Measurements from ENCODE around the gene NEK6.

NEK6 gene

GRCh38 chr9:124261736-124262648 lies 4.2 kb downstream of the NEK6 start:
- DNase-seq (ENCODE audit: low spot score), result no peak

- DNase-seq (ENCODE audit: low spot score), result no peak
These were observed 4.9 kb downstream of the NEK6 start for GRCh38 chr9:124262649-124262972.

- no peak for DNase-seq (ENCODE audit: low spot score)
These were observed 5.5 kb downstream of the NEK6 start for GRCh38 chr9:124263213-124263612.

GRCh38 chr9:124263800-124264426 lies 6.2 kb downstream of the NEK6 start:
- no peak for DNase-seq (ENCODE audit: low spot score)

- no peak for DNase-seq (ENCODE audit: low spot score)
These were observed 7.1 kb downstream of the NEK6 start for GRCh38 chr9:124264823-124265233.

- DNase-seq (ENCODE audit: low spot score), result no peak
These were observed 7.8 kb downstream of the NEK6 start for GRCh38 chr9:124265551-124265950.

GRCh38 chr9:124266139-124266825 lies 8.5 kb downstream of the NEK6 start:
- DNase-seq (ENCODE audit: low spot score), result no peak

- DNase-seq (ENCODE audit: low spot score), result no peak
These were observed 9.1 kb downstream of the NEK6 start for GRCh38 chr9:124266826-124267201.

GRCh38 chr9:124267271-124267807 lies 9.6 kb downstream of the NEK6 start:
- no peak for DNase-seq (ENCODE audit: low spot score)

GRCh38 chr9:124268248-124268647 lies 10.5 kb downstream of the NEK6 start:
- DNase-seq (ENCODE audit: low spot score), result no peak

- no peak for DNase-seq (ENCODE audit: low spot score)
These were observed 10.9 kb downstream of the NEK6 start for GRCh38 chr9:124268661-124269060.

- DNase-seq (ENCODE audit: low spot score), result no peak
These were observed 11.8 kb downstream of the NEK6 start for GRCh38 chr9:124269556-124269955.

- no peak for DNase-seq (ENCODE audit: low spot score)
These were observed 13.0 kb downstream of the NEK6 start for GRCh38 chr9:124270504-124271335.

GRCh38 chr9:124271660-124272059 lies 13.9 kb downstream of the NEK6 start:
- no peak for DNase-seq (ENCODE audit: low spot score)

- no peak for DNase-seq (ENCODE audit: low spot score)
These were observed 14.4 kb downstream of the NEK6 start for GRCh38 chr9:124272118-124272517.

GRCh38 chr9:124272979-124273378 lies 15.2 kb downstream of the NEK6 start:
- DNase-seq (ENCODE audit: low spot score), result no peak

GRCh38 chr9:124273427-124274160 lies 15.8 kb downstream of the NEK6 start:
- no peak for DNase-seq (ENCODE audit: low spot score)

- DNase-seq (ENCODE audit: low spot score), result no peak
These were observed 16.5 kb downstream of the NEK6 start for GRCh38 chr9:124274226-124274625.

- DNase-seq (ENCODE audit: low spot score), result no peak
These were observed 17.0 kb downstream of the NEK6 start for GRCh38 chr9:124274738-124275137.

GRCh38 chr9:124277420-124277819 lies 19.7 kb downstream of the NEK6 start:
- no peak for DNase-seq (ENCODE audit: low spot score)

GRCh38 chr9:124278054-124278540 lies 20.3 kb downstream of the NEK6 start:
- no peak for DNase-seq (ENCODE audit: low spot score)

Measured in HuH-7 (cell line).